Uterus (tissue), 4 donors: ENCODE data around the gene ZNF462. TPM values are rescaled to one million over a fixed set of nuclear protein-coding genes. Genes with fewer than 3 reads are reported as not detected.
"Not testable (repeated sequence)": the region's sequence is repeated elsewhere in the genome, so short reads cannot be mapped to it uniquely, and the experiment has no call there.

Experiments
- DNase-seq, 2 donors: peaks; one replicate each; pipeline ENCODE4 v3.0.0-alpha.2; 2019 to 2020
- H3K27ac ChIP-seq, 2 donors: fragments of 200-600 bp; sonication (generic); 1 replicate in 1 of 2; 2 replicates in 1 of 2; pipeline ENCODE4 v1.5.1; 2016 to 2018
- H3K27me3 ChIP-seq, 2 donors: fragments of 200-600 bp; sonication (generic); one replicate each; pipeline ENCODE4 v1.5.1; 2018 to 2019; ENCODE audit warnings: control low read depth in 1 of 2
- H3K36me3 ChIP-seq, 2 donors: fragments of 200-600 bp; sonication (generic); one replicate each; pipeline ENCODE4 v1.5.1; 2019; ENCODE audit warnings: control low read depth in 1 of 2
- H3K4me1 ChIP-seq, 2 donors: fragments of 200-600 bp; sonication (generic); one replicate each; pipeline ENCODE4 v1.5.1; 2018 to 2019; ENCODE audit warnings: control low read depth in 1 of 2
- H3K4me3 ChIP-seq, 2 donors: fragments of 200-600 bp; sonication (generic); 1 replicate in 1 of 2; 2 replicates in 1 of 2; pipeline ENCODE4 v1.5.1; 2018 to 2019; ENCODE audit warnings: mild to moderate bottlenecking in 1 of 2
- H3K9me3 ChIP-seq, 2 donors: fragments of 200-600 bp; sonication (generic); one replicate each; pipeline ENCODE4 v1.5.1; 2019; ENCODE audit warnings: control low read depth in 1 of 2
- POLR2A ChIP-seq, 2 donors: fragments of 450-650 bp; IDR thresholded peaks; one replicate each; pipeline ENCODE4 v1.6.1; 2016; ENCODE audit warnings: antibody characterized with exemption in 2 of 2, mild to moderate bottlenecking in 1 of 2, moderate library complexity in 1 of 2
- intact Hi-C: fragments of 100-400 bp; cut with DNase I; formaldehyde crosslinking; loops from one replicate; pipeline ENCODE4 v1.15.1; 2023; ENCODE audit warnings: low total_unique reads
- total RNA-seq, 4 donors: library from RNA; depleted of rRNA in 3 of 4; stranded (reverse); fragments of >200 nt in 3 of 4; gene quantifications; one replicate each; pipeline versions ENCODE4 v1.1.0 to v1.2.4, GENCODE V29; 2014 to 2023
- TF ChIP-seq, protein P1 (sequence below), 4 experiments: fragments of 200-600 bp in 2 of 4; fragments of 450-650 bp in 2 of 4; sonication (generic) in 2 of 4; IDR thresholded peaks; one replicate each; pipeline ENCODE4 v1.5.1; 2016 to 2019; ENCODE audit warnings: antibody characterized with exemption in 4 of 4, mild to moderate bottlenecking in 2 of 4, moderate library complexity in 1 of 4
- donor health status: DM: yes; HTN: yes; CAD: no.

The ZNF462 gene
- total RNA-seq, 4 donors from 2014 or later, result 18.2 to 136 (median 60.1) TPM

DNA sequence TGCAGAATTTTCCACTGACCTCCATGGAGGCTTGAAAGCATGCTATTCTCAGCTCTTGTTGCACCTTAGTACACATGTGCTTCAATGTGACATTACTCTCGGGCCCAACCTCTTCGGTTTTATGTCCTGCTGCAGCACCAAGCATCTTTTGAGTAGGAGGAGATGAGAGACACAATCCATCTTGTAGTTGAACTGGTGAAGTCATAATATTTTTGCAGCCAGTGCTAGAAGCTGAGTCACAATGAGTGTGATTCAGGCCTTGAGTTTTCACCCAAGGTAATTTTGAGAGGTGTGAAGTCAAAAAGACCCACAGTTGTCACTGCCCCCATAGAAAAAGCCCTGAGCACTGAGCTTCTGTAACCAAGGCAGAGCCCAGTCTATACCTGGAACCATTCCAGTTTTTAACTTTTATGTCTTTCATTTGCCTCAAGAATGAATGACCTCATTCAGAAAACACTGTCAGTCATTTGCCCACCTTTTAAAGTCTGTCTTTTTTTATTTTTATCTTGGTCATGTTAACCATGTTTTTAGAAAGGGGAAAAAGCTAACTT lies 117.7 kb downstream of the ZNF462 start:
- Histone ChIP-seq H3K36me3 (no peaks in the 10 kb centered on the region), H3K27ac (no peak overlapping the region), H3K4me3 (no peak overlapping the region), H3K9me3 (no peaks in the 10 kb centered on the region), H3K4me1 (no peaks in the 10 kb centered on the region), H3K27me3 (no peaks in the 10 kb centered on the region)
- intact Hi-C loops, result no loop called here
- DNase-seq, result no peak
- TF ChIP-seq, protein P1, sequence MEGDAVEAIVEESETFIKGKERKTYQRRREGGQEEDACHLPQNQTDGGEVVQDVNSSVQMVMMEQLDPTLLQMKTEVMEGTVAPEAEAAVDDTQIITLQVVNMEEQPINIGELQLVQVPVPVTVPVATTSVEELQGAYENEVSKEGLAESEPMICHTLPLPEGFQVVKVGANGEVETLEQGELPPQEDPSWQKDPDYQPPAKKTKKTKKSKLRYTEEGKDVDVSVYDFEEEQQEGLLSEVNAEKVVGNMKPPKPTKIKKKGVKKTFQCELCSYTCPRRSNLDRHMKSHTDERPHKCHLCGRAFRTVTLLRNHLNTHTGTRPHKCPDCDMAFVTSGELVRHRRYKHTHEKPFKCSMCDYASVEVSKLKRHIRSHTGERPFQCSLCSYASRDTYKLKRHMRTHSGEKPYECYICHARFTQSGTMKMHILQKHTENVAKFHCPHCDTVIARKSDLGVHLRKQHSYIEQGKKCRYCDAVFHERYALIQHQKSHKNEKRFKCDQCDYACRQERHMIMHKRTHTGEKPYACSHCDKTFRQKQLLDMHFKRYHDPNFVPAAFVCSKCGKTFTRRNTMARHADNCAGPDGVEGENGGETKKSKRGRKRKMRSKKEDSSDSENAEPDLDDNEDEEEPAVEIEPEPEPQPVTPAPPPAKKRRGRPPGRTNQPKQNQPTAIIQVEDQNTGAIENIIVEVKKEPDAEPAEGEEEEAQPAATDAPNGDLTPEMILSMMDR (IDR thresholded peaks at IDR 0.05), result no peak
- no peak for TF ChIP-seq POLR2A (IDR thresholded peaks at IDR 0.05)

- DNase-seq, result no peak
- Histone ChIP-seq H3K36me3 (no peaks in the 10 kb centered on the region), H3K4me3 (no peak overlapping the region), H3K27me3 (no peaks in the 10 kb centered on the region), H3K4me1 (no peaks in the 10 kb centered on the region), H3K9me3 (no peaks in the 10 kb centered on the region), H3K27ac (no peak overlapping the region)
- no peak for TF ChIP-seq POLR2A (IDR thresholded peaks at IDR 0.05)
- TF ChIP-seq, protein P1 (IDR thresholded peaks at IDR 0.05), result no peak
- intact Hi-C loops, result no loop called here
Observed at GRCh38 chr9:106981396-106982287, 118.7 kb downstream of the ZNF462 start.

- H3K27ac ChIP-seq, result no peak overlapping the region
- DNase-seq, result no peak
- H3K4me1 ChIP-seq, result no peaks in the 10 kb centered on the region
- H3K9me3 ChIP-seq, result no peaks in the 10 kb centered on the region
- H3K36me3 ChIP-seq, result no peaks in the 10 kb centered on the region
- H3K27me3 ChIP-seq, result no peaks in the 10 kb centered on the region
- TF ChIP-seq, protein P1 (IDR thresholded peaks at IDR 0.05), result no peak
- TF ChIP-seq POLR2A (IDR thresholded peaks at IDR 0.05), result no peak
- no peak overlapping the region for H3K4me3 ChIP-seq
- intact Hi-C loops, result no loop called here
Observed at GRCh38 chr9:106982636-106983035, 119.7 kb downstream of the ZNF462 start.

GRCh38 chr9:106983346-106983745 lies 120.4 kb downstream of the ZNF462 start:
- Histone ChIP-seq H3K4me1 (no peaks in the 10 kb centered on the region), H3K36me3 (no peaks in the 10 kb centered on the region), H3K27me3 (no peaks in the 10 kb centered on the region), H3K9me3 (no peaks in the 10 kb centered on the region), H3K27ac (no peak overlapping the region), H3K4me3 (no peak overlapping the region)
- no peak for DNase-seq
- no peak for TF ChIP-seq POLR2A (IDR thresholded peaks at IDR 0.05)
- TF ChIP-seq, protein P1 (IDR thresholded peaks at IDR 0.05), result no peak
- intact Hi-C loops, result no loop called here

- DNase-seq, H3K27ac ChIP-seq, H3K27me3 ChIP-seq, H3K4me1 ChIP-seq, H3K4me3 ChIP-seq, intact Hi-C loops, H3K9me3 ChIP-seq, H3K36me3 ChIP-seq: not testable (repeated sequence)
Observed at GRCh38 chr9:106989904-106990303, 126.9 kb downstream of the ZNF462 start.
